Muscle layer of duodenum (tissue), 2 donors: ENCODE results near the gene BRAT1.

Experiments used
- H3K27ac ChIP-seq: one replicate; pipeline ENCODE4 v1.7.0; 2013; ENCODE audit warnings: mild to moderate bottlenecking, low read length
- H3K27me3 ChIP-seq: one replicate; pipeline ENCODE4 v1.7.0; 2013; ENCODE audit warnings: low read depth, mild to moderate bottlenecking, control low read depth, low read length
- H3K36me3 ChIP-seq, 2 donors: one replicate each; pipeline ENCODE4 v1.7.0; 2013; ENCODE audit warnings: low read length in 2 of 2, control low read depth in 1 of 2, mild to moderate bottlenecking in 1 of 2; ENCODE audit not compliant: insufficient read depth in 2 of 2, control insufficient read depth in 1 of 2
- H3K4me1 ChIP-seq, 2 donors: one replicate each; pipeline ENCODE4 v1.7.0; 2013; ENCODE audit warnings: low read length in 2 of 2, mild to moderate bottlenecking in 2 of 2, control low read depth in 1 of 2, moderate library complexity in 1 of 2; ENCODE audit not compliant: insufficient read depth in 2 of 2, control insufficient read depth in 1 of 2
- H3K4me3 ChIP-seq, 2 donors: one replicate each; pipeline ENCODE4 v1.7.0; 2013; ENCODE audit warnings: low read length in 2 of 2, low read depth in 1 of 2, mild to moderate bottlenecking in 1 of 2
- H3K9me3 ChIP-seq, 2 donors: one replicate each; pipeline ENCODE4 v1.7.0; 2013; ENCODE audit warnings: low read length in 2 of 2, control low read depth in 1 of 2, mild to moderate bottlenecking in 1 of 2; ENCODE audit not compliant: control insufficient read depth in 1 of 2
- donor health status: healthy.

BRAT1 gene

GRCh38 chr7:2517678-2518507, 37.4 kb downstream of the BRAT1 start:
- Histone ChIP-seq H3K9me3 (no peaks in the 10 kb centered on the region), H3K27ac (no peak overlapping the region), H3K4me3 (no peak overlapping the region), H3K27me3 (no peaks in the 10 kb centered on the region), H3K4me1 (peaks cover 8 to 40% of the 10 kb centered on the region in 2 donors), H3K36me3 (no peaks in the 10 kb centered on the region)

- Histone ChIP-seq H3K36me3 (no peaks in the 10 kb centered on the region), H3K27ac (no peak overlapping the region), H3K4me1 (peaks cover 3 to 43% of the 10 kb centered on the region in 2 donors), H3K9me3 (no peaks in the 10 kb centered on the region), H3K4me3 (no peak overlapping the region), H3K27me3 (no peaks in the 10 kb centered on the region)
Measured at GRCh38 chr7:2517026-2517425, 38.3 kb downstream of the BRAT1 start.

- Histone ChIP-seq H3K9me3 (no peaks in the 10 kb centered on the region), H3K4me3 (no peak overlapping the region), H3K4me1 (peaks cover 3 to 42% of the 10 kb centered on the region in 2 donors), H3K27ac (no peak overlapping the region), H3K27me3 (no peaks in the 10 kb centered on the region), H3K36me3 (no peaks in the 10 kb centered on the region)
Measured at GRCh38 chr7:2516194-2516555, 39.1 kb downstream of the BRAT1 start.

GRCh38 chr7:2515424-2516193, 39.7 kb downstream of the BRAT1 start:
- Histone ChIP-seq H3K9me3 (no peaks in the 10 kb centered on the region), H3K27me3 (no peaks in the 10 kb centered on the region), H3K27ac (no peak overlapping the region), H3K4me1 (peaks cover 3 to 41% of the 10 kb centered on the region in 2 donors), H3K36me3 (no peaks in the 10 kb centered on the region), H3K4me3 (no peak overlapping the region)

- peaks cover 3 to 35% of the 10 kb centered on the region in 2 donors for H3K4me1 ChIP-seq
- no peak overlapping the region for H3K27ac ChIP-seq
- H3K9me3 ChIP-seq: no peaks in the 10 kb centered on the region
- no peak overlapping the region for H3K4me3 ChIP-seq
- no peaks in the 10 kb centered on the region for H3K27me3 ChIP-seq
- no peaks in the 10 kb centered on the region for H3K36me3 ChIP-seq
Measured at GRCh38 chr7:2514473-2515423, 40.6 kb downstream of the BRAT1 start.

- Histone ChIP-seq H3K9me3 (no peaks in the 10 kb centered on the region), H3K4me1 (peaks cover 3 to 32% of the 10 kb centered on the region in 2 donors), H3K27ac (no peak overlapping the region), H3K4me3 (no peak overlapping the region), H3K27me3 (no peaks in the 10 kb centered on the region), H3K36me3 (no peaks in the 10 kb centered on the region)
Measured at GRCh38 chr7:2513702-2514101, 41.6 kb downstream of the BRAT1 start.

- H3K27me3 ChIP-seq: no peaks in the 10 kb centered on the region
- no peaks in the 10 kb centered on the region for H3K36me3 ChIP-seq
- H3K4me1 ChIP-seq: peaks cover 3 to 31% of the 10 kb centered on the region in 2 donors
Measured at GRCh38 chr7:2512713-2513112, 42.6 kb downstream of the BRAT1 start.

GRCh38 chr7:2512179-2512661, 43.1 kb downstream of the BRAT1 start:
- Histone ChIP-seq H3K4me1 (peaks cover 3 to 34% of the 10 kb centered on the region in 2 donors), H3K36me3 (no peaks in the 10 kb centered on the region), H3K27ac (no peak overlapping the region)

More at GRCh38 chr7:2512713-2513112, 42.6 kb downstream of the BRAT1 start:
- Histone ChIP-seq H3K4me3 (no peak overlapping the region), H3K27ac (no peak overlapping the region), H3K9me3 (no peaks in the 10 kb centered on the region)

GRCh38 chr7:2511769-2512168, 43.6 kb downstream of the BRAT1 start:
- Histone ChIP-seq H3K4me1 (peaks cover 3 to 34% of the 10 kb centered on the region in 2 donors), H3K36me3 (no peaks in the 10 kb centered on the region), H3K27me3 (no peaks in the 10 kb centered on the region), H3K4me3 (no peak overlapping the region), H3K9me3 (no peaks in the 10 kb centered on the region), H3K27ac (no peak overlapping the region)

More at GRCh38 chr7:2512179-2512661, 43.1 kb downstream of the BRAT1 start:
- H3K4me3 ChIP-seq: no peak overlapping the region
- H3K9me3 ChIP-seq: no peaks in the 10 kb centered on the region
- no peaks in the 10 kb centered on the region for H3K27me3 ChIP-seq

- no peaks in the 10 kb centered on the region for H3K9me3 ChIP-seq
- H3K27me3 ChIP-seq: no peaks in the 10 kb centered on the region
- peaks cover 3 to 34% of the 10 kb centered on the region in 2 donors for H3K4me1 ChIP-seq
- no peak overlapping the region for H3K27ac ChIP-seq
- H3K4me3 ChIP-seq: no peak overlapping the region
- H3K36me3 ChIP-seq: no peaks in the 10 kb centered on the region
Measured at GRCh38 chr7:2510909-2511768, 44.2 kb downstream of the BRAT1 start.
